ENCODE results near the gene KCNC1. TPM values are rescaled to one million over a fixed set of nuclear protein-coding genes. Genes with fewer than 3 reads are reported as not detected.

KCNC1 gene
- total RNA-seq, 1 donor from 2014 or later, result not detected

- intact Hi-C loops (cut with DNase I), result no loop called here
- no peak for ATAC-seq
- no peak for DNase-seq (ENCODE audit: missing footprints)
Measured at GRCh38 chr11:17799147-17799546, 64.6 kb downstream of the KCNC1 start.

GRCh38 chr11:17801166-17801565, 66.6 kb downstream of the KCNC1 start:
- DNase-seq (ENCODE audit: missing footprints) (no peak), ATAC-seq (no peak)
- intact Hi-C loops (cut with DNase I), result no loop called here

GRCh38 chr11:17802491-17802890, 67.9 kb downstream of the KCNC1 start:
- DNase-seq (ENCODE audit: missing footprints) (no peak), ATAC-seq (no peak)
- intact Hi-C loops (cut with DNase I), result no loop called here

GRCh38 chr11:17803754-17804334, 69.3 kb downstream of the KCNC1 start:
- intact Hi-C loops (cut with DNase I), result no loop called here
- ATAC-seq (no peak), DNase-seq (ENCODE audit: missing footprints) (no peak)

- ATAC-seq, result no peak
- no peak for DNase-seq (ENCODE audit: missing footprints)
- intact Hi-C loops (cut with DNase I), result no loop called here
Measured at GRCh38 chr11:17805043-17805442, 70.5 kb downstream of the KCNC1 start.

GRCh38 chr11:17805873-17806272, 71.3 kb downstream of the KCNC1 start:
- DNase-seq (ENCODE audit: missing footprints) (no peak), ATAC-seq (peak; percentile 50)
- intact Hi-C loops (cut with DNase I), result no loop called here

GRCh38 chr11:17807034-17807433, 72.5 kb downstream of the KCNC1 start:
- intact Hi-C loops (cut with DNase I), result no loop called here
- no peak for DNase-seq (ENCODE audit: missing footprints)
- ATAC-seq, result no peak

- intact Hi-C loops (cut with DNase I), result no loop called here
- DNase-seq (ENCODE audit: missing footprints) (no peak), ATAC-seq (no peak)
Measured at GRCh38 chr11:17810041-17810440, 75.5 kb downstream of the KCNC1 start.

- ATAC-seq (no peak), DNase-seq (ENCODE audit: missing footprints) (no peak)
- intact Hi-C loops (cut with DNase I), result no loop called here
Measured at GRCh38 chr11:17810746-17811145, 76.2 kb downstream of the KCNC1 start.

GRCh38 chr11:17811352-17811751, 76.8 kb downstream of the KCNC1 start:
- no peak for DNase-seq (ENCODE audit: missing footprints)
- intact Hi-C loops (cut with DNase I), result no loop called here
- ATAC-seq, result no peak

- intact Hi-C loops (cut with DNase I), result no loop called here
- DNase-seq (ENCODE audit: missing footprints) (no peak), ATAC-seq (no peak)
Measured at GRCh38 chr11:17812091-17812864, 77.7 kb downstream of the KCNC1 start.

GRCh38 chr11:17812865-17813187, 78.2 kb downstream of the KCNC1 start:
- intact Hi-C loops (cut with DNase I), result no loop called here
- DNase-seq (ENCODE audit: missing footprints) (no peak), ATAC-seq (no peak)

- intact Hi-C loops (cut with DNase I), result no loop called here
- no peak for ATAC-seq
Measured at GRCh38 chr11:17813391-17814059, 78.9 kb downstream of the KCNC1 start.

GRCh38 chr11:17814546-17814945, 80.0 kb downstream of the KCNC1 start:
- intact Hi-C loops (cut with DNase I), result no loop called here
- DNase-seq (ENCODE audit: missing footprints), result no peak
- no peak for ATAC-seq

More at GRCh38 chr11:17813391-17814059, 78.9 kb downstream of the KCNC1 start:
- no peak for DNase-seq (ENCODE audit: missing footprints)

- intact Hi-C loops (cut with DNase I), result no loop called here
- DNase-seq (ENCODE audit: missing footprints), result no peak
- ATAC-seq, result peak; percentile 47
Measured at GRCh38 chr11:17816232-17816931, 81.8 kb downstream of the KCNC1 start.

GRCh38 chr11:17821648-17822400, 87.2 kb downstream of the KCNC1 start:
- DNase-seq (ENCODE audit: missing footprints) (peak; percentile 77), ATAC-seq (peak; percentile 81)
- intact Hi-C loops (cut with DNase I), result no loop called here

GRCh38 chr11:17822401-17822781, 87.8 kb downstream of the KCNC1 start:
- intact Hi-C loops (cut with DNase I), result no loop called here
- ATAC-seq (no peak), DNase-seq (ENCODE audit: missing footprints) (no peak)

GRCh38 chr11:17827006-17827405, 92.4 kb downstream of the KCNC1 start:
- no peak for DNase-seq (ENCODE audit: missing footprints)
- no peak for ATAC-seq
- intact Hi-C loops (cut with DNase I), result loop anchor here (5.0 kb wide), 1 partner anchor 65 kb away; no protein-coding TSS in a partner anchor

GRCh38 chr11:17828311-17828751, 93.8 kb downstream of the KCNC1 start:
- peak; percentile 95 for ATAC-seq
- intact Hi-C loops (cut with DNase I), result loop anchor here (5.0 kb wide), 1 partner anchor 66 kb away; no protein-coding TSS in a partner anchor
- DNase-seq (ENCODE audit: missing footprints), result peak; percentile 78
